Transverse colon (tissue), 4 donors: ENCODE results near the gene HMGN2. TPM values are rescaled to one million over a fixed set of nuclear protein-coding genes. Genes with fewer than 3 reads are reported as not detected.

ENCODE experiments used
- DNase-seq: peaks from one replicate; pipeline ENCODE4 v3.0.0-alpha.2; 2019
- H3K27ac ChIP-seq, 4 donors: fragments of 200-600 bp; sonication (generic); 2 replicates each; pipeline ENCODE4 v1.5.1; 2016 to 2018; ENCODE audit warnings: inconsistent platforms in 4 of 4
- H3K27me3 ChIP-seq: fragments of 200-600 bp; sonication (generic); 2 replicates; pipeline ENCODE4 v1.5.1; 2017; ENCODE audit warnings: inconsistent platforms
- H3K36me3 ChIP-seq, 4 donors: fragments of 200-600 bp; sonication (generic); 2 replicates each; pipeline ENCODE4 v1.5.1; 2017 to 2019; ENCODE audit warnings: inconsistent platforms in 4 of 4
- H3K4me1 ChIP-seq, 4 donors: fragments of 200-600 bp; sonication (generic); 2 replicates each; pipeline ENCODE4 v1.5.1; 2017 to 2020; ENCODE audit warnings: inconsistent platforms in 4 of 4
- H3K4me3 ChIP-seq, 4 donors: fragments of 200-600 bp; sonication (generic); 1 replicate in 1 of 4; 2 replicates in 3 of 4; pipeline versions ENCODE4 v1.5.1 to v1.6.1; 2017 to 2019; ENCODE audit warnings: inconsistent platforms in 4 of 4
- H3K9me3 ChIP-seq, 2 donors: fragments of 200-600 bp; sonication (generic); 2 replicates each; pipeline ENCODE4 v1.5.1; 2017 to 2019; ENCODE audit warnings: inconsistent platforms in 2 of 2
- EP300 ChIP-seq: sonication (generic); formaldehyde crosslinking; IDR thresholded peaks from one replicate; pipeline ENCODE4 v1.6.1; 2017; ENCODE audit warnings: antibody characterized with exemption, low read depth
- POLR2A ChIP-seq: fragments of 450-650 bp; IDR thresholded peaks from one replicate; pipeline ENCODE4 v1.6.1; 2016; ENCODE audit warnings: antibody characterized with exemption, mild to moderate bottlenecking, moderate library complexity
- POLR2AphosphoS5 ChIP-seq, 3 donors: sonication (generic); formaldehyde crosslinking; IDR thresholded peaks; one replicate each; pipeline ENCODE4 v1.6.1; 2016; ENCODE audit warnings: antibody characterized with exemption in 3 of 3
- WGBS, 2 donors: methylation state at CpG; one replicate each; pipeline ENCODE4 v1.1.5; 2018; ENCODE audit warnings: low coverage in 1 of 2; 5-methylcytosine and 5-hydroxymethylcytosine counted together
- in situ Hi-C, 4 donors: fragments of 200-750 bp; cut with MboI; loops; one replicate each; pipeline versions ENCODE4 v1.15.0 to v1.15.1; 2017; ENCODE audit warnings: low sequenced_read_pairs in 3 of 4, low pct_ligation_motif_present in 1 of 4, low pct_unique_long_range_greater_than_20kb in 1 of 4
- intact Hi-C: fragments of 100-400 bp; cut with DNase I; formaldehyde crosslinking; loops from one replicate; pipeline ENCODE4 v1.15.1; 2023; ENCODE audit warnings: low total_unique reads
- total RNA-seq, 4 donors: library from RNA; depleted of rRNA; stranded (reverse); fragments of >200 nt; gene quantifications; one replicate each; pipeline ENCODE4 v1.1.0, GENCODE V29; 2016
- TF ChIP-seq, protein P1 (sequence below), 5 experiments: fragments of 200-600 bp in 3 of 5; fragments of 450-650 bp in 2 of 5; sonication (generic) in 3 of 5; IDR thresholded peaks; 1 replicate in 2 of 5; 2 replicates in 3 of 5; pipeline ENCODE4 v1.5.1; 2016 to 2017; ENCODE audit warnings: antibody characterized with exemption in 5 of 5, inconsistent platforms in 3 of 5, mild to moderate bottlenecking in 2 of 5, moderate library complexity in 1 of 5

HMGN2 gene
- total RNA-seq, 4 donors from 2014 or later: 58.7 to 194 (median 165) TPM

- TF ChIP-seq, protein P1, sequence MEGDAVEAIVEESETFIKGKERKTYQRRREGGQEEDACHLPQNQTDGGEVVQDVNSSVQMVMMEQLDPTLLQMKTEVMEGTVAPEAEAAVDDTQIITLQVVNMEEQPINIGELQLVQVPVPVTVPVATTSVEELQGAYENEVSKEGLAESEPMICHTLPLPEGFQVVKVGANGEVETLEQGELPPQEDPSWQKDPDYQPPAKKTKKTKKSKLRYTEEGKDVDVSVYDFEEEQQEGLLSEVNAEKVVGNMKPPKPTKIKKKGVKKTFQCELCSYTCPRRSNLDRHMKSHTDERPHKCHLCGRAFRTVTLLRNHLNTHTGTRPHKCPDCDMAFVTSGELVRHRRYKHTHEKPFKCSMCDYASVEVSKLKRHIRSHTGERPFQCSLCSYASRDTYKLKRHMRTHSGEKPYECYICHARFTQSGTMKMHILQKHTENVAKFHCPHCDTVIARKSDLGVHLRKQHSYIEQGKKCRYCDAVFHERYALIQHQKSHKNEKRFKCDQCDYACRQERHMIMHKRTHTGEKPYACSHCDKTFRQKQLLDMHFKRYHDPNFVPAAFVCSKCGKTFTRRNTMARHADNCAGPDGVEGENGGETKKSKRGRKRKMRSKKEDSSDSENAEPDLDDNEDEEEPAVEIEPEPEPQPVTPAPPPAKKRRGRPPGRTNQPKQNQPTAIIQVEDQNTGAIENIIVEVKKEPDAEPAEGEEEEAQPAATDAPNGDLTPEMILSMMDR (IDR thresholded peaks at IDR 0.05): no peak
- TF ChIP-seq POLR2A (no peak), POLR2AphosphoS5 (IDR thresholded peaks at IDR 0.05) (no peak), EP300 (no peak)
- H3K27me3 ChIP-seq: peaks cover 7% of the 10 kb centered on the region
- DNase-seq: no peak
- no peaks in the 10 kb centered on the region for H3K4me1 ChIP-seq
- in situ Hi-C loops: no loop called here
- no peak overlapping the region for H3K27ac ChIP-seq
- intact Hi-C loops: no loop called here
- no peaks in the 10 kb centered on the region for H3K36me3 ChIP-seq
- no peaks in the 10 kb centered on the region for H3K9me3 ChIP-seq
- H3K4me3 ChIP-seq: no peak overlapping the region
Observed at GRCh38 chr1:26522073-26522472, 49.8 kb downstream of the HMGN2 start.

- 58 to 77% methylated on average over 3 to 4 of the region's 4 CpGs for WGBS, 2 donors
- TF ChIP-seq POLR2A: no peak
- TF ChIP-seq, protein P1 (IDR thresholded peaks at IDR 0.05): no peak
- no peak for TF ChIP-seq POLR2AphosphoS5 (IDR thresholded peaks at IDR 0.05)
- TF ChIP-seq EP300: no peak
- Histone ChIP-seq H3K36me3 (no peaks in the 10 kb centered on the region), H3K4me1 (peaks cover 3 to 6% (median 5%) of the 10 kb centered on the region in 4 donors), H3K27ac (no peak overlapping the region), H3K4me3 (no peak overlapping the region), H3K9me3 (no peaks in the 10 kb centered on the region), H3K27me3 (peaks cover 7% of the 10 kb centered on the region)
- in situ Hi-C loops: no loop called here
- intact Hi-C loops: no loop called here
- DNase-seq: no peak
Observed at GRCh38 chr1:26524181-26524580, 51.9 kb downstream of the HMGN2 start.

Other genes starting within 250 kb of the HMGN2 start
- gene CEP85, start 238.2 kb upstream of the HMGN2 start, total RNA-seq: 10 to 100 TPM in 3 of 4 donors, 1 to 10 TPM in 1; 8.6 to 73.8 (median 13.6) TPM
- 100 to 1,000 TPM; 134 to 314 (median 215) TPM for gene SH3BGRL3, start 192.4 kb upstream of the HMGN2 start, total RNA-seq
- 10 to 100 TPM in 2 of 4 donors, 1 to 10 TPM in 2; 4.9 to 17.9 (median 12.0) TPM for gene UBXN11, start 165.8 kb upstream of the HMGN2 start, total RNA-seq
- 10 to 100 TPM in 2 of 4 donors, 1 to 10 TPM in 1, not detected in 1; 5.3 to 56.1 (median 21.1) TPM for gene CD52, start 154.5 kb upstream of the HMGN2 start, total RNA-seq
- 10 to 100 TPM in 3 of 4 donors, 1 to 10 TPM in 1; 2.8 to 41.9 (median 22.3) TPM for gene CRYBG2, start 118.3 kb upstream of the HMGN2 start, total RNA-seq
- gene ZNF683, start 99.7 kb upstream of the HMGN2 start, total RNA-seq: not detected
- gene LIN28A, start 61.6 kb upstream of the HMGN2 start, total RNA-seq: not detected
- gene DHDDS, start 40.1 kb upstream of the HMGN2 start, total RNA-seq: 100 to 1,000 TPM in 3 of 4 donors, 10 to 100 TPM in 1; 83.4 to 204 (median 131) TPM
- 100 to 1,000 TPM; 153 to 202 (median 174) TPM for gene RPS6KA1, start 57.3 kb downstream of the HMGN2 start, total RNA-seq
- 10 to 100 TPM; 43.4 to 72.0 (median 53.1) TPM for gene ARID1A, start 223.6 kb downstream of the HMGN2 start, total RNA-seq